Neural cell (in vitro differentiated cells): ENCODE data around the gene NDUFS7. TPM values are rescaled to one million over a fixed set of nuclear protein-coding genes. Genes with fewer than 3 reads are reported as not detected.

Experiments
- H2AFZ ChIP-seq: fragments of 200-600, 300-800 bp; sonication (generic), shearing (Covaris generic); 2 replicates; pipeline ENCODE4 v1.6.0; 2014; ENCODE audit warnings: low read depth, mild to moderate bottlenecking, antibody characterized with exemption, low read length, moderate library complexity
- H3F3A ChIP-seq: fragments of 200-600 bp; shearing (Covaris generic); 2 replicates; pipeline ENCODE4 v1.6.1; 2016; ENCODE audit warnings: mild to moderate bottlenecking, moderate library complexity, mixed read lengths, antibody characterized with exemption, low read length; ENCODE audit not compliant: insufficient read depth, poor library complexity, severe bottlenecking
- H3K27ac ChIP-seq: fragments of 200-600, 300-800 bp; sonication (generic), shearing (Covaris generic); 2 replicates; pipeline ENCODE4 v1.5.1; 2014; ENCODE audit warnings: mild to moderate bottlenecking, low read length, moderate library complexity
- H3K27me3 ChIP-seq: fragments of 300-800, 200-600 bp; sonication (generic), shearing (Covaris generic); 2 replicates; pipeline ENCODE4 v1.6.0; 2014; ENCODE audit warnings: mild to moderate bottlenecking, low read depth, low read length, moderate library complexity; ENCODE audit not compliant: insufficient read depth
- H3K36me3 ChIP-seq: fragments of 300-800, 200-600 bp; sonication (generic), shearing (Covaris generic); 2 replicates; pipeline ENCODE4 v1.5.1; 2014; ENCODE audit warnings: mild to moderate bottlenecking, antibody characterized with exemption, low read length, moderate library complexity; ENCODE audit not compliant: insufficient read depth
- H3K4me2 ChIP-seq: fragments of 300-800, 200-600 bp; sonication (generic), shearing (Covaris generic); 2 replicates; pipeline ENCODE4 v1.6.0; 2014; ENCODE audit warnings: mild to moderate bottlenecking, low read length
- H3K4me3 ChIP-seq: fragments of 300-800, 200-600 bp; sonication (generic), shearing (Covaris generic); 2 replicates; pipeline ENCODE4 v1.5.1; 2014; ENCODE audit warnings: mild to moderate bottlenecking, low read length, moderate library complexity
- H3K79me2 ChIP-seq: fragments of 200-600 bp; shearing (Covaris generic); replicated peaks from 2 replicates; pipeline ENCODE4 v1.6.0; 2014; ENCODE audit warnings: mild to moderate bottlenecking, low read length, moderate library complexity; ENCODE audit not compliant: insufficient read depth
- H3K9ac ChIP-seq: fragments of 300-800, 200-600 bp; sonication (generic), shearing (Covaris generic); 2 replicates; pipeline ENCODE4 v1.6.1; 2016; ENCODE audit warnings: mild to moderate bottlenecking, low read length, mixed read lengths
- H3K9me2 ChIP-seq: fragments of 200-600 bp; shearing (Covaris generic); 2 replicates; pipeline ENCODE4 v1.6.1; 2016; ENCODE audit warnings: mild to moderate bottlenecking, low read length, mixed read lengths; ENCODE audit not compliant: insufficient read depth
- H3K9me3 ChIP-seq: fragments of 200-600, 300-800 bp; sonication (generic), shearing (Covaris generic); 2 replicates; pipeline ENCODE4 v1.6.1; 2016; ENCODE audit warnings: mild to moderate bottlenecking, mixed run types, low read length, moderate library complexity, mixed read lengths
- H4K20me1 ChIP-seq: fragments of 200-600 bp; shearing (Covaris generic); 2 replicates; pipeline ENCODE4 v1.6.1; 2016; ENCODE audit warnings: mild to moderate bottlenecking, mixed run types; ENCODE audit not compliant: insufficient read depth
- EP300 ChIP-seq: fragments of 450-650 bp; conservative IDR thresholded peaks from 2 replicates; pipeline ENCODE4 v1.6.1; 2014; ENCODE audit warnings: antibody characterized with exemption, mild to moderate bottlenecking, moderate library complexity; ENCODE audit not compliant: poor library complexity, severe bottlenecking
- EZH2 ChIP-seq: fragments of 200-600, 300-800 bp; shearing (Covaris generic), sonication (generic); IDR thresholded peaks from 2 replicates; pipeline ENCODE4 v1.6.1; 2014; ENCODE audit warnings: antibody characterized with exemption, low read length, borderline replicate concordance, mild to moderate bottlenecking; ENCODE audit not compliant: insufficient read depth, poor library complexity, severe bottlenecking
- MXI1 ChIP-seq: fragments of 450-650 bp; conservative IDR thresholded peaks from 2 replicates; pipeline ENCODE4 v1.6.1; 2014; ENCODE audit warnings: antibody characterized with exemption, mild to moderate bottlenecking; ENCODE audit not compliant: poor library complexity, severe bottlenecking
- POLR2AphosphoS5 ChIP-seq: IDR thresholded peaks from 2 replicates; pipeline ENCODE4 v1.6.1; 2012
- RAD21 ChIP-seq: fragments of 450-650 bp; conservative IDR thresholded peaks from 2 replicates; pipeline ENCODE4 v1.6.1; 2014; ENCODE audit warnings: antibody characterized with exemption, mild to moderate bottlenecking, moderate library complexity
- REST ChIP-seq: IDR thresholded peaks from 2 replicates; pipeline ENCODE4 v1.6.1; 2012; ENCODE audit warnings: borderline replicate concordance
- TAF1 ChIP-seq: IDR thresholded peaks from 2 replicates; pipeline ENCODE4 v1.6.1; 2012; ENCODE audit warnings: low read depth
- polyA plus RNA-seq: library from polyadenylated mRNA; depleted of rRNA; stranded (reverse); fragments of >200 nt; gene quantifications from 2 replicates; pipeline ENCODE4 v1.2.3, GENCODE V29; 2014
- TF ChIP-seq, protein P1 (sequence below): fragments of 450-650 bp; IDR thresholded peaks from 2 replicates; pipeline ENCODE4 v1.5.1; 2014; ENCODE audit warnings: antibody characterized with exemption, mild to moderate bottlenecking, moderate library complexity; ENCODE audit not compliant: poor library complexity, severe bottlenecking

Gene NDUFS7
- polyA plus RNA-seq, 1 donor from 2014 or later: 196 TPM

DNA sequence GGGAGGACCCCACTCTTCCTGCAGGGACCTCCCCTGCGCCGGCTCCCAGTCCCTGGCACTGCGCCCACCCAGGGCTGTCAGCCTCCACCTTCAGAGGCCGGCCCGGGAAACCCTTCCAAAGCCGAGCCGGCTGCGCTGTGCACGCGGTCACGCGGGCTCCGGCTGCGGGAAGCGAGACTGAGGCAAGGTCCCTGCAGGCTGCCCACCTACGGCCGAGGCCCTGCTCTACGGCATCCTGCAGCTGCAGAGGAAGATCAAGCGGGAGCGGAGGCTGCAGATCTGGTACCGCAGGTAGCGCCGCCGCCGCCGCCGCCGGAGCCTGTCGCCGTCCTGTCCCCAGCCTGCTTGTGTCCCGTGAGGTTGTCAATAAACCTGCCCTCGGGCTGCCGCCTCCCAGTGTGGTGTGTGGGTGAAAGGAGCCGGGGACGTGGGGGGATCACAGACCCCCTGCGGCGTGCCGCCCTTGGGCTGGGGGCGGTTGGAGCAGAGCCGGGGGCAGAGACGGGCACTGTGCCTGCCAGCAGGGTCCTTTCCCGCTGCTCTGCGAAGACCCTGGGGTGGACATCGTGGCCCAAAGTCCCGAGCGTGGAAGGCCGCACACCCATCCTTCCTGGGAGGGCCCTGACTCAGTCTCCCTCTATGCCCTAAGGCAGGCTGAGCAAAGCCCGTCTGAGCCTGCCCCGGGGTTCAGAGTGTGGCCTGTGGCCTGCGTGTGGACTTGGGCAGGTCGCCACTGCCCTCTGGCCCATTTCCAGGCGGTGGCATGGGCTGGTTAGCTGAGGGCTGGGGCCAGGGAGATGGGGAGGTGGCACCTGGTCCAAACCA is 11.7 kb downstream of the NDUFS7 start:
- no peaks in the 10 kb centered on the region for H3K27me3 ChIP-seq
- H3K27ac ChIP-seq: no peak overlapping the region
- no peaks in the 10 kb centered on the region for H4K20me1 ChIP-seq
- TF ChIP-seq, protein P1, sequence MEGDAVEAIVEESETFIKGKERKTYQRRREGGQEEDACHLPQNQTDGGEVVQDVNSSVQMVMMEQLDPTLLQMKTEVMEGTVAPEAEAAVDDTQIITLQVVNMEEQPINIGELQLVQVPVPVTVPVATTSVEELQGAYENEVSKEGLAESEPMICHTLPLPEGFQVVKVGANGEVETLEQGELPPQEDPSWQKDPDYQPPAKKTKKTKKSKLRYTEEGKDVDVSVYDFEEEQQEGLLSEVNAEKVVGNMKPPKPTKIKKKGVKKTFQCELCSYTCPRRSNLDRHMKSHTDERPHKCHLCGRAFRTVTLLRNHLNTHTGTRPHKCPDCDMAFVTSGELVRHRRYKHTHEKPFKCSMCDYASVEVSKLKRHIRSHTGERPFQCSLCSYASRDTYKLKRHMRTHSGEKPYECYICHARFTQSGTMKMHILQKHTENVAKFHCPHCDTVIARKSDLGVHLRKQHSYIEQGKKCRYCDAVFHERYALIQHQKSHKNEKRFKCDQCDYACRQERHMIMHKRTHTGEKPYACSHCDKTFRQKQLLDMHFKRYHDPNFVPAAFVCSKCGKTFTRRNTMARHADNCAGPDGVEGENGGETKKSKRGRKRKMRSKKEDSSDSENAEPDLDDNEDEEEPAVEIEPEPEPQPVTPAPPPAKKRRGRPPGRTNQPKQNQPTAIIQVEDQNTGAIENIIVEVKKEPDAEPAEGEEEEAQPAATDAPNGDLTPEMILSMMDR: no peak
- no peak for TF ChIP-seq RAD21
- H3K36me3 ChIP-seq: no peaks in the 10 kb centered on the region
- no peak overlapping the region for H2AFZ ChIP-seq
- H3K79me2 ChIP-seq: no peaks in the 10 kb centered on the region
- no peaks in the 10 kb centered on the region for H3F3A ChIP-seq
- no peaks in the 10 kb centered on the region for H3K9me2 ChIP-seq
- no peak overlapping the region for H3K4me2 ChIP-seq
- H3K4me3 ChIP-seq: no peak overlapping the region
- no peak overlapping the region for H3K9ac ChIP-seq
- H3K9me3 ChIP-seq: no peaks in the 10 kb centered on the region

GRCh38 chr19:1396019-1396767 is 12.5 kb downstream of the NDUFS7 start:
- no peaks in the 10 kb centered on the region for H3K36me3 ChIP-seq
- no peak overlapping the region for H2AFZ ChIP-seq
- TF ChIP-seq, protein P1: no peak
- no peak for TF ChIP-seq POLR2AphosphoS5
- no peaks in the 10 kb centered on the region for H3F3A ChIP-seq
- no peaks in the 10 kb centered on the region for H4K20me1 ChIP-seq
- no peaks in the 10 kb centered on the region for H3K9me3 ChIP-seq
- H3K79me2 ChIP-seq: no peaks in the 10 kb centered on the region
- no peak overlapping the region for H3K27ac ChIP-seq
- no peaks in the 10 kb centered on the region for H3K27me3 ChIP-seq
- no peaks in the 10 kb centered on the region for H3K9me2 ChIP-seq
- no peak overlapping the region for H3K4me2 ChIP-seq
- no peak overlapping the region for H3K9ac ChIP-seq
- no peak overlapping the region for H3K4me3 ChIP-seq

DNA sequence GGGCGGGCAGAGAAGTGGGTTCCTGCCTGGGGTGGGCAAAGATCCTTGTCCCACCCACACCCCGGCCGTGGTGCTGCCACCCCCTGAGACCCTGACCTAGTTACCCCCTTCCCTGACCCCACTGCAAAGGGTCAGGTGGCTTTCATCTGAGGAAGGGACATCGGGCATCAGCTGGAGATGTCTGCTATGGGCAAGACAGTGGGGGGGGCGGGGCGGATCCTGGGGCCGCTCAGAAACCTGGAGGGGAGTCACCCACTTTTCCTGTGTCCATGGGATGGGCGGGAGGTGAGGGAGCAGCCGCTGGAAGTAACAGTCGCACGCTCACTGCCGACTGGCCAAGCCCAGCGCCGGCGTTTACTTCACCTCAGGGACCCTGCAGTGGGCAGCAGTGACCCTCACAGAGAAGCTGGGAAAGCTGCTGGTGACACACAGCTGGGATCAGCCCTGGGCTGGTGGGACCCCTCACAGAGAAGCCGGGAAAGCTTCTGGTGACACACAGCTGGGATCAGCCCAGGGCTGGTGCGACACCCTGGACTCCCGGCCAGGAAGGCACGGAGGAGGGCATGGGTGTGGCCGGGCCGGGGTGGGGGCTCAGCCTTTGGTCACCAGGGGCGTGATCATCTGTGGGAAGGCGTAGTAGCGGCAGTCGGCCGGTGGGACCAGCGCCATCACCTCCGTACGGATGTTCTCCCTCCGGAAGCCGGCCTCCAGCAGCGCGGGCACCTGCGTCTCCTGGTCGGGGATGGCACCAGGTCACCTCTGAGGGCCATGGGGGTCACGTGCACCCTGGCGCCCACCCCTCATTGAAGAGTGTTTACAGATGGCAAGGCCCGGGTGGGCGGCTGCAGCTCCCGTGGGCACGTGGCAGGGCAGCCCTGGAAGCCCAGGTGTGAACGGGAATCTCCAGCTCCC is 13.3 kb downstream of the NDUFS7 start:
- no peak overlapping the region for H3K27ac ChIP-seq
- TF ChIP-seq MXI1 (no peak), EZH2 (no peak), REST (no peak), RAD21 (no peak), EP300 (no peak), TAF1 (no peak)
- TF ChIP-seq, protein P1: no peak

More for the DNA sequence above, 13.3 kb downstream of the NDUFS7 start:
- Histone ChIP-seq H3K9me2 (no peaks in the 10 kb centered on the region), H3K79me2 (no peaks in the 10 kb centered on the region), H3K4me2 (no peak overlapping the region), H3F3A (no peaks in the 10 kb centered on the region), H3K36me3 (no peaks in the 10 kb centered on the region), H3K27me3 (no peaks in the 10 kb centered on the region), H4K20me1 (no peaks in the 10 kb centered on the region), H2AFZ (no peak overlapping the region), H3K4me3 (no peak overlapping the region), H3K9me3 (no peaks in the 10 kb centered on the region), H3K9ac (no peak overlapping the region)
